AG04450 (cell line): ENCODE data around the gene KCNN4. TPM values are rescaled to one million over a fixed set of nuclear protein-coding genes. Genes with fewer than 3 reads are reported as not detected.

ENCODE experiments used
- CTCF ChIA-PET: fragments of 300-600, 350-600 bp; formaldehyde crosslinking; extraction: SDS; loops from one replicate; lab custom pipeline; 2022; ENCODE audit warnings: antibody characterized with exemption, inconsistent platforms; lab: Charles Lee
- POLR2A ChIA-PET: fragments of 350-600 bp; formaldehyde crosslinking; extraction: SDS; loops from one replicate; lab custom pipeline; 2021; ENCODE audit warnings: antibody characterized with exemption, inconsistent platforms; lab: Yijun Ruan, JAX
- DNase-seq: peaks from one replicate; pipeline ENCODE4 v3.0.0-alpha.2; 2011; ENCODE audit warnings: low read depth, low spot score
- H3K27ac ChIP-seq: one replicate; pipeline ENCODE4 v1.5.1; 2012; ENCODE audit warnings: low read depth, low read length, control low read depth
- H3K27me3 ChIP-seq: one replicate; pipeline ENCODE4 v1.6.0; 2012; ENCODE audit warnings: low read length; ENCODE audit not compliant: control insufficient read depth, insufficient read depth
- H3K4me3 ChIP-seq: 2 replicates; pipeline ENCODE4 v1.5.1; 2011; ENCODE audit warnings: mild to moderate bottlenecking, low read depth, low read length, control low read depth
- H3K9me3 ChIP-seq: 2 replicates; pipeline ENCODE4 v1.5.1; 2012; ENCODE audit warnings: low read length; ENCODE audit not compliant: control insufficient read depth, insufficient read depth
- polyA plus RNA-seq: library from polyadenylated mRNA; depleted of rRNA; stranded (reverse); fragments of >200 nt; gene quantifications from 2 replicates; pipeline ENCODE4 v1.2.3, GENCODE V29; 2011
- TF ChIP-seq, protein P1 (sequence below): IDR thresholded peaks from 2 replicates; pipeline ENCODE4 v1.5.1; 2011; ENCODE audit warnings: low read depth, low read length, control low read depth, inconsistent platforms

The KCNN4 gene
- polyA plus RNA-seq, 1 experiment = 0.12 TPM

DNA sequence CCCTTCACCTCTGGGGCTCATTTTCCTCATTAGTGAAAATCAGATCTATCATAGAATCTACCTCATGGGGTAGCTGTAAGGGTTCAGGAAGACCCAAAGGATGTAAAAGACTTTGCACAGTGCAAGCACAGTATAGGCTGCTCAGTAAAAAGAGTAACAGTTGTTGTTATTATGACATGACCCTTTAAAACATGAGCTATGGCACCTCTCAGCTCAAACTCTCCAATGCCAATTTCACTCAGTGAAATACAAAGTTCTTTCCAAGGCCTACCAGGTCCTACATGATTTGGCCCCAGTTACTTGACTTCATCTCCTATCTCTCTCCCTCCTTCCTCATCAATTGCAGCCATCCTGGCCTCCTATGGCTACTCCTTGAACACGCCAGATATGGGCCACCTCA, 30.9 kb downstream of the KCNN4 start:
- no peak for DNase-seq
- TF ChIP-seq, protein P1, sequence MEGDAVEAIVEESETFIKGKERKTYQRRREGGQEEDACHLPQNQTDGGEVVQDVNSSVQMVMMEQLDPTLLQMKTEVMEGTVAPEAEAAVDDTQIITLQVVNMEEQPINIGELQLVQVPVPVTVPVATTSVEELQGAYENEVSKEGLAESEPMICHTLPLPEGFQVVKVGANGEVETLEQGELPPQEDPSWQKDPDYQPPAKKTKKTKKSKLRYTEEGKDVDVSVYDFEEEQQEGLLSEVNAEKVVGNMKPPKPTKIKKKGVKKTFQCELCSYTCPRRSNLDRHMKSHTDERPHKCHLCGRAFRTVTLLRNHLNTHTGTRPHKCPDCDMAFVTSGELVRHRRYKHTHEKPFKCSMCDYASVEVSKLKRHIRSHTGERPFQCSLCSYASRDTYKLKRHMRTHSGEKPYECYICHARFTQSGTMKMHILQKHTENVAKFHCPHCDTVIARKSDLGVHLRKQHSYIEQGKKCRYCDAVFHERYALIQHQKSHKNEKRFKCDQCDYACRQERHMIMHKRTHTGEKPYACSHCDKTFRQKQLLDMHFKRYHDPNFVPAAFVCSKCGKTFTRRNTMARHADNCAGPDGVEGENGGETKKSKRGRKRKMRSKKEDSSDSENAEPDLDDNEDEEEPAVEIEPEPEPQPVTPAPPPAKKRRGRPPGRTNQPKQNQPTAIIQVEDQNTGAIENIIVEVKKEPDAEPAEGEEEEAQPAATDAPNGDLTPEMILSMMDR = no peak
- H3K27me3 ChIP-seq = no peaks in the 10 kb centered on the region
- no peak overlapping the region for H3K4me3 ChIP-seq
- ChIA-PET POLR2A (no interaction called here), CTCF (interaction anchor here (0.7 kb wide), 1 partner anchor 16 kb away, joined by 3 read pairs; no protein-coding TSS in a partner anchor)
- H3K9me3 ChIP-seq = no peaks in the 10 kb centered on the region
- H3K27ac ChIP-seq = no peak overlapping the region

DNA sequence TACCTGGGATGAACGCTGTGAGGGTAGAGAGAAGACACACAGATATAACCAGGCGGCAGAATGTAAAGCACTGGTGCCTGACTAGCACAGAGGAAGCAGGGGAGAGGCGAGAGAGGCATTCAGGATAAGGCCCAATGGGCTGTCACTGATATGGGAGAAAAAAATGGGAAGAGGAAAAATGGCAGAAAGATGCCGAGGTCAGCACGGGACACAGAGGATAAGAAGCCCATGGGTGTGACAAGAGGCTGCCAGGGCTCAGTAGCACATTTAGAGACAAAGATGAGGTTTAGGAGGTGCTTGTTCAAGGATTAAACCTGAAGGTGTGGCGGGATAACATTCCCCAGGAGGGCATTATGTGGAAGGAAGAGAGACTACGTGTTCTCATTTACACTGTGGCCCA, 31.6 kb downstream of the KCNN4 start:
- CTCF ChIA-PET = interaction anchor here (0.6 kb wide), 1 partner anchor 362 kb away, joined by 3 read pairs; no protein-coding TSS in a partner anchor
- DNase-seq = no peak
- Histone ChIP-seq H3K27ac (no peak overlapping the region), H3K4me3 (no peak overlapping the region), H3K27me3 (no peaks in the 10 kb centered on the region), H3K9me3 (no peaks in the 10 kb centered on the region)
- POLR2A ChIA-PET = no interaction called here
- TF ChIP-seq, protein P1 = no peak

DNA sequence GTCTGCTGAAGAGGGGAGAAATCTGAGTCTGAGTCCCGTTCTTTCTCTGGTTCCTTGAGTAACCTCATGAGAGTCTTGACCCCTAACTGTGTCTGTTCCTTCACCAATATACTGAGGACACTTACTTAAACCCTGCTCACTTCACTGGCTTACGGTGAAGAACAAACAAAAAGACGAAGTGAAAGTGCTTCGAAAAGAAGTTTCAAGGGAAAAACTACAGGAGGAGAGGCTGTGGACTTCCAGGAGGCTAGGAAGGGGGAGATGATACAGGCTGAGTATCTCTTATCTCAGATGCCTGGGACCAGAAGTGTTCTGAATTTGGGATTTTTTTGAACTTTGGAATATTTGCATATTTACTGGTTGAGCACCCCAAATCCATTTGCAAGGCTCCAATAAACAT, 32.1 kb downstream of the KCNN4 start:
- TF ChIP-seq, protein P1 = no peak
- Histone ChIP-seq H3K27ac (no peak overlapping the region), H3K4me3 (no peak overlapping the region), H3K9me3 (no peaks in the 10 kb centered on the region), H3K27me3 (no peaks in the 10 kb centered on the region)
- ChIA-PET CTCF (no interaction called here), POLR2A (no interaction called here)
- DNase-seq = no peak

DNA sequence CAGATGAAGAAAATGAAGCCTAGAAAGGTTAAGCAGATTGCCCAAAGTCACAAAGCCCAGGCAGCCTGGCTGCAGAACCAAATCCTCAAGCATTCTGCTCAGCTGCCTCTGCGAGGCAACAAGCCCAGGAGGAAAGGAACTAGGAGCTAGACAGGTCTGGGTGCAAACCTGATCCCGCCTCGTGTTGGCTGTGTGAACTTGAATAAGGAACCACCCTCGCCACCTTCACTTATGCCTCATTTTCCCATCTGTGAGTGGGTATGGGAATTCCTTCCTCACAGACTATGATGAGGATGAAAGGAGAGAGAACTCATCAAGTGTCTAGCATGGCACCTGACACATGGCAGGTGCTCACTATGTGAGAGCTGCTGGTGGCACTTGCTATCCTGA, 32.6 kb downstream of the KCNN4 start:
- POLR2A ChIA-PET = no interaction called here
- Histone ChIP-seq H3K27ac (no peak overlapping the region), H3K9me3 (no peaks in the 10 kb centered on the region), H3K4me3 (no peak overlapping the region), H3K27me3 (no peaks in the 10 kb centered on the region)
- no peak for DNase-seq
- TF ChIP-seq, protein P1 = no peak
- CTCF ChIA-PET = no interaction called here

DNA sequence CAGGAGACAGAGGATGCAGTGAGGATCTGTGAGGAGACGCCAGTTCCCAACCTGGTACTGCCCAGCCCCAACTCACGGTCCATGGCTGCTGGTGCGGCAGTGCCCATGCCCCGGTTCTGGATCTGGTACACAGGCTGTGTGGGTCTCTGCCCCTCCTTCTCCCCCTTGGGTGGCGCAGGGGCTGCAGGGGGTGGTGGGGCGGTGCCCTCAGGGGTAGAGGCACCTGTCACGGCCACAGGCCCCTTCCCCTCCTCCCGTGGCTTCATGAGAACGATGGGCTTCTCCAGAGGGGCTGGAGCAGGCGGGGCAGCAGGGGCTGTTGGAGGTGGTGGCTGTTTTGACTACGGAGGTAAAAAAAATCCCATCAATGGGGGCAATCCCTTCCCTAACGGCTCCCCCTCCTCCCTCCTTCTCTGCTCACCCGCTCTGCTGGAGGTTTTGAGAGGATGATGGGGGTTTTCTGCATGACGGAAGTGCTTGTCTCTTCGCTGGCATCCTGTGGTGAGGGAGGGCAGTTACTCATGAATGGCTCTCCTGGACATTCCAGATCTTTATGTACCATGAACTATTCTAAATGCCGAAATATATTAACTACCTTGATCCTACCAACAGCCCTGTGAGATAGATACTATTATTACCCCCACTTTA, 33.1 kb downstream of the KCNN4 start:
- DNase-seq = no peak
- Histone ChIP-seq H3K4me3 (no peak overlapping the region), H3K9me3 (no peaks in the 10 kb centered on the region), H3K27me3 (no peaks in the 10 kb centered on the region), H3K27ac (no peak overlapping the region)
- ChIA-PET CTCF (interaction anchor here (3.0 kb wide), 1 partner anchor 18 kb away, joined by 12 read pairs; no protein-coding TSS in a partner anchor), POLR2A (no interaction called here)
- TF ChIP-seq, protein P1 = no peak
